Endothelial cell of umbilical vein (primary cell): Measurements from ENCODE around the gene SH2D3C. TPM values are rescaled to one million over a fixed set of nuclear protein-coding genes. Genes with fewer than 3 reads are reported as not detected.

Experiments
- BruUV-seq: library from RNA; stranded (reverse); fragments of 400-500 nt; replicated peaks from 2 replicates; lab custom pipeline; 2021; lab: Mats Ljungman, UMichigan
- CTCF ChIA-PET: fragments of 300-600, 350-600 bp; sonication (Branson Sonifier 250); formaldehyde crosslinking; loops from one replicate; lab custom pipeline; 2021; ENCODE audit warnings: antibody characterized with exemption, inconsistent platforms; lab: Charles Lee
- POLR2A ChIA-PET: fragments of 300-600, 350-600 bp; sonication (Branson Sonifier 250); formaldehyde crosslinking; loops from one replicate; lab custom pipeline; 2021; ENCODE audit warnings: antibody characterized with exemption, inconsistent platforms; lab: Charles Lee
- DNase-seq: peaks from one replicate; pipeline ENCODE4 v3.0.0-alpha.2; 2011; ENCODE audit warnings: low read depth, low spot score
- FAIRE-seq: peaks from 2 replicates; lab custom pipeline; 2011; peaks lifted over from hg19 to GRCh38; lab: Jason Lieb, UNC
- H2AFZ ChIP-seq: 2 replicates; pipeline ENCODE4 v1.6.0; 2012; ENCODE audit warnings: low read depth, low read length, control low read depth, inconsistent platforms
- H3K27ac ChIP-seq: 2 replicates; pipeline ENCODE4 v1.5.1; 2011; ENCODE audit warnings: low read depth, mild to moderate bottlenecking, control low read depth, low read length, moderate library complexity; ENCODE audit not compliant: insufficient read depth
- H3K27me3 ChIP-seq, 2 experiments: 2 replicates each; pipeline versions ENCODE4 v1.6.0 to v1.6.1; 2011; ENCODE audit warnings: low read length in 2 of 2, mixed read lengths in 1 of 2; ENCODE audit not compliant: control insufficient read depth in 2 of 2, insufficient read depth in 2 of 2
- H3K36me3 ChIP-seq, 2 experiments: 2 replicates in 1 of 2; 3 replicates in 1 of 2; pipeline ENCODE4 v1.5.1; 2011; ENCODE audit warnings: low read length in 2 of 2, mild to moderate bottlenecking in 1 of 2, moderate library complexity in 1 of 2; ENCODE audit not compliant: control insufficient read depth in 2 of 2, insufficient read depth in 2 of 2; ENCODE audit errors: extremely low read depth in 1 of 2
- H3K4me1 ChIP-seq: 3 replicates; pipeline ENCODE4 v1.5.1; 2011; ENCODE audit warnings: mild to moderate bottlenecking, low read length; ENCODE audit not compliant: control insufficient read depth, insufficient read depth; ENCODE audit errors: extremely low read depth
- H3K4me2 ChIP-seq: 2 replicates; pipeline ENCODE4 v1.6.1; 2011; ENCODE audit warnings: low read length, control low read depth, mixed read lengths; ENCODE audit not compliant: insufficient read depth
- H3K4me3 ChIP-seq, 3 experiments: fragments of 200-600 bp in 1 of 3; sonication (generic), shearing (Covaris generic) in 1 of 3; replicated peaks in 1 of 3; 2 replicates each; pipeline ENCODE4 v1.5.1; 2011 to 2016; ENCODE audit warnings: control low read depth in 3 of 3, low read length in 3 of 3, mild to moderate bottlenecking in 2 of 3, inconsistent platforms in 1 of 3, low read depth in 1 of 3, moderate library complexity in 1 of 3; ENCODE audit not compliant: insufficient read depth in 1 of 3
- H3K79me2 ChIP-seq: 2 replicates; pipeline ENCODE4 v1.6.0; 2012; ENCODE audit warnings: low read length, inconsistent platforms; ENCODE audit not compliant: control insufficient read depth, insufficient read depth
- H3K9ac ChIP-seq: replicated peaks from 2 replicates; pipeline ENCODE3; 2011; ENCODE audit warnings: low read length, control low read depth; ENCODE audit not compliant: insufficient read depth; ENCODE audit errors: extremely low read depth
- H3K9me1 ChIP-seq: replicated peaks from 3 replicates; pipeline ENCODE4 v1.6.0; 2011; ENCODE audit warnings: mild to moderate bottlenecking, low read length; ENCODE audit not compliant: control insufficient read depth, insufficient read depth; ENCODE audit errors: extremely low read depth
- H3K9me3 ChIP-seq: replicated peaks from 2 replicates; pipeline ENCODE4 v1.5.1; 2012; ENCODE audit warnings: low read length, inconsistent platforms; ENCODE audit not compliant: control insufficient read depth, insufficient read depth
- H4K20me1 ChIP-seq: replicated peaks from 2 replicates; pipeline ENCODE3; 2011; ENCODE audit warnings: mild to moderate bottlenecking, low read length; ENCODE audit not compliant: control insufficient read depth, insufficient read depth; ENCODE audit errors: extremely low read depth
- EZH2 ChIP-seq: IDR thresholded peaks from 2 replicates; pipeline ENCODE4 v1.6.1; 2012; ENCODE audit warnings: borderline replicate concordance, low read depth, mild to moderate bottlenecking, moderate library complexity, low read length, inconsistent platforms; ENCODE audit not compliant: severe bottlenecking
- FOS ChIP-seq: IDR thresholded peaks from 2 replicates; pipeline ENCODE4 v1.6.1; 2011; ENCODE audit warnings: mild to moderate bottlenecking, low read length, moderate library complexity, borderline replicate concordance; ENCODE audit not compliant: insufficient read depth
- GATA2 ChIP-seq: IDR thresholded peaks from 2 replicates; pipeline ENCODE4 v1.7.0; 2011; ENCODE audit warnings: low read depth, mild to moderate bottlenecking, moderate library complexity, mixed read lengths, low read length; ENCODE audit not compliant: insufficient read length, insufficient read depth
- JUN ChIP-seq: IDR thresholded peaks from 2 replicates; pipeline ENCODE4 v1.6.1; 2011; ENCODE audit warnings: borderline replicate concordance, low read depth; ENCODE audit not compliant: insufficient read length, insufficient read depth
- MYC ChIP-seq: IDR thresholded peaks from one replicate; pipeline ENCODE4 v1.6.1; 2011; ENCODE audit warnings: mild to moderate bottlenecking, low read depth, low read length
- POLR2A ChIP-seq: IDR thresholded peaks from 2 replicates; pipeline ENCODE4 v1.6.1; 2012; ENCODE audit warnings: low read depth, mild to moderate bottlenecking, control low read depth, low read length
- POLR2AphosphoS5 ChIP-seq: IDR thresholded peaks from 2 replicates; pipeline ENCODE4 v1.6.1; 2012; ENCODE audit warnings: low read depth, mild to moderate bottlenecking, control low read depth, low read length, moderate library complexity; ENCODE audit not compliant: insufficient read depth
- dilution Hi-C: fragments of 300-500 bp; cut with MboI; formaldehyde crosslinking; loops from one replicate; pipeline ENCODE4 v1.15.0; 2019; ENCODE audit warnings: low sequenced_read_pairs; ENCODE audit not compliant: extremely low pct_ligation_motif_present
- intact Hi-C: fragments of 100-400 bp; cut with micrococcal nuclease; formaldehyde crosslinking; loops from one replicate; pipeline ENCODE4 v1.10.0; 2022
- polyA plus RNA-seq, 4 experiments: library from polyadenylated mRNA; depleted of rRNA in 3 of 4; stranded (reverse) in 3 of 4; unstranded in 1 of 4; fragments of >200 nt; gene quantifications; 2 replicates each; pipeline versions ENCODE4 v1.2.1 to v1.2.3, GENCODE V29; 2011 to 2012; ENCODE audit warnings: missing spikeins in 1 of 4
- total RNA-seq: library from RNA; stranded (reverse); gene quantifications from 2 replicates; pipeline ENCODE4 v1.2.3, GENCODE V29; 2021
- TF ChIP-seq, protein P1 (sequence below): IDR thresholded peaks from 2 replicates; pipeline ENCODE4 v1.6.1; 2011; ENCODE audit not compliant: insufficient read depth, insufficient read length
- TF ChIP-seq, protein P2 (sequence below), 2 donors: IDR thresholded peaks; 1 replicate in 1 of 2; 2 replicates in 1 of 2; pipeline ENCODE4 v1.5.1; 2011; ENCODE audit warnings: low read length in 2 of 2, mild to moderate bottlenecking in 2 of 2, moderate library complexity in 2 of 2, control low read depth in 1 of 2, inconsistent platforms in 1 of 2, low read depth in 1 of 2; ENCODE audit not compliant: insufficient read depth in 1 of 2; ENCODE audit errors: extremely low read depth in 1 of 2

Gene SH2D3C
- total and polyA plus RNA-seq, 2 donors (not counting 3 experiments of a cell fraction or from before 2014, with no cell fraction given), result 95.0 to 173 TPM

DNA sequence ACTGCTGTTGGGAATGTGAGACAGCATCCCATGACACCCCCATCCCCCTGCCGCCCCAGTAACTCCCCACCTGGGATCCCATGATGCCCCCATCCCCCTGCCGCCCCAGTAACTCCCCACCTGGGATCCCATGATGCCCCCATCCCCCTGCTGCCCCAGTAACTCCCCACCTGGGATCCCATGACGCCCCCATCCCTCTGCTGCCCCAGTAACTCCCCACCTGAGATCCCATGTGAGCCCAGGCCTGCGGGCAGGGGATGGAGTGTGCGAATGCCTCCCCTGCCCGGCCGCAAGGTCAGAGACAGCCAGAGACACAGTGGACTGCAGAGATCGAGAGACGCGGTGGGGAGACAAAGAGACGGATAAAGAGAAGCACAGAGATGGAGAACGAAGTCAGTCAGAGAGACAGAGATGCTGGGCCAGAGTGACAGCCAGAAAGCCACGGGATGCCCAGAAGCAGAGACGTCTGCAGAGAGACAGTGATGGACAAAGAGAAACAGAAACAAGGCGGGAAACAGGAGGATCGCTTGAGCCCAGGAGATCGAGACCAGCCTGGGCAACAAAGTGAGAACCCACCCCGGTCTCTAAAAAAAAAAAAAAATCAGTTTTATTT lies 992 bp downstream of the SH2D3C start:
- no peak overlapping the region for H2AFZ ChIP-seq
- H3K9me1 ChIP-seq, result no peaks in the 10 kb centered on the region
- no peaks in the 10 kb centered on the region for H3K79me2 ChIP-seq
- no peak overlapping the region for H3K4me2 ChIP-seq
- no peak overlapping the region for H3K9ac ChIP-seq
- TF ChIP-seq, protein P1, sequence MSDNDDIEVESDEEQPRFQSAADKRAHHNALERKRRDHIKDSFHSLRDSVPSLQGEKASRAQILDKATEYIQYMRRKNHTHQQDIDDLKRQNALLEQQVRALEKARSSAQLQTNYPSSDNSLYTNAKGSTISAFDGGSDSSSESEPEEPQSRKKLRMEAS, result no peak
- no peak for TF ChIP-seq EZH2
- no peak for TF ChIP-seq POLR2AphosphoS5
- TF ChIP-seq, protein P2, sequence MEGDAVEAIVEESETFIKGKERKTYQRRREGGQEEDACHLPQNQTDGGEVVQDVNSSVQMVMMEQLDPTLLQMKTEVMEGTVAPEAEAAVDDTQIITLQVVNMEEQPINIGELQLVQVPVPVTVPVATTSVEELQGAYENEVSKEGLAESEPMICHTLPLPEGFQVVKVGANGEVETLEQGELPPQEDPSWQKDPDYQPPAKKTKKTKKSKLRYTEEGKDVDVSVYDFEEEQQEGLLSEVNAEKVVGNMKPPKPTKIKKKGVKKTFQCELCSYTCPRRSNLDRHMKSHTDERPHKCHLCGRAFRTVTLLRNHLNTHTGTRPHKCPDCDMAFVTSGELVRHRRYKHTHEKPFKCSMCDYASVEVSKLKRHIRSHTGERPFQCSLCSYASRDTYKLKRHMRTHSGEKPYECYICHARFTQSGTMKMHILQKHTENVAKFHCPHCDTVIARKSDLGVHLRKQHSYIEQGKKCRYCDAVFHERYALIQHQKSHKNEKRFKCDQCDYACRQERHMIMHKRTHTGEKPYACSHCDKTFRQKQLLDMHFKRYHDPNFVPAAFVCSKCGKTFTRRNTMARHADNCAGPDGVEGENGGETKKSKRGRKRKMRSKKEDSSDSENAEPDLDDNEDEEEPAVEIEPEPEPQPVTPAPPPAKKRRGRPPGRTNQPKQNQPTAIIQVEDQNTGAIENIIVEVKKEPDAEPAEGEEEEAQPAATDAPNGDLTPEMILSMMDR (IDR thresholded peaks at IDR 0.05; ENCODE audit: extremely low read depth in 1 of 2, insufficient read depth in 1 of 2, low read depth in 1 of 2, low read length in 2 of 2), result no peak
- TF ChIP-seq GATA2, result no peak
- TF ChIP-seq JUN, result no peak
- no peak for TF ChIP-seq MYC
- TF ChIP-seq FOS, result no peak
- no peak for TF ChIP-seq POLR2A
- H3K27me3 ChIP-seq, result no peaks in the 10 kb centered on the region
- no peak for DNase-seq
- no peak for FAIRE-seq
- H3K36me3 ChIP-seq, result no peaks in the 10 kb centered on the region
- no TSS peak for BruUV-seq
- H3K27ac ChIP-seq, result no peak overlapping the region
- dilution Hi-C loops (no loop called here), intact Hi-C loops (no loop called here)
- no peak overlapping the region for H3K4me3 ChIP-seq
- H4K20me1 ChIP-seq, result no peaks in the 10 kb centered on the region
- ChIA-PET POLR2A (no interaction called here), CTCF (interaction anchor here (8.8 kb wide), 1 partner anchor 11 kb away, joined by 167 read pairs; no protein-coding TSS in a partner anchor)
- no peaks in the 10 kb centered on the region for H3K9me3 ChIP-seq
- H3K4me1 ChIP-seq, result peaks cover 11% of the 10 kb centered on the region
